IPS-18a (cell line): ENCODE results near the gene SMIM32.

Experiments used
- H3K27ac ChIP-seq: one replicate; pipeline ENCODE4 v1.5.1; 2013; ENCODE audit warnings: low read length
- H3K27me3 ChIP-seq: one replicate; pipeline ENCODE4 v1.6.1; 2013; ENCODE audit warnings: mild to moderate bottlenecking, low read length; ENCODE audit not compliant: control insufficient read depth, insufficient read depth
- H3K36me3 ChIP-seq: one replicate; pipeline ENCODE4 v1.6.1; 2013; ENCODE audit warnings: low read depth, low read length; ENCODE audit not compliant: control insufficient read depth
- H3K4me1 ChIP-seq: one replicate; pipeline ENCODE4 v1.6.1; 2013; ENCODE audit warnings: low read depth, low read length; ENCODE audit not compliant: control insufficient read depth
- H3K4me3 ChIP-seq: one replicate; pipeline ENCODE4 v1.5.1; 2013; ENCODE audit warnings: low read length
- H3K9ac ChIP-seq: one replicate; pipeline ENCODE4 v1.6.1; 2013; ENCODE audit warnings: mild to moderate bottlenecking, low read length, moderate library complexity
- H3K9me3 ChIP-seq: one replicate; pipeline ENCODE4 v1.6.1; 2013; ENCODE audit warnings: low read depth, low read length; ENCODE audit not compliant: control insufficient read depth

Gene SMIM32

DNA sequence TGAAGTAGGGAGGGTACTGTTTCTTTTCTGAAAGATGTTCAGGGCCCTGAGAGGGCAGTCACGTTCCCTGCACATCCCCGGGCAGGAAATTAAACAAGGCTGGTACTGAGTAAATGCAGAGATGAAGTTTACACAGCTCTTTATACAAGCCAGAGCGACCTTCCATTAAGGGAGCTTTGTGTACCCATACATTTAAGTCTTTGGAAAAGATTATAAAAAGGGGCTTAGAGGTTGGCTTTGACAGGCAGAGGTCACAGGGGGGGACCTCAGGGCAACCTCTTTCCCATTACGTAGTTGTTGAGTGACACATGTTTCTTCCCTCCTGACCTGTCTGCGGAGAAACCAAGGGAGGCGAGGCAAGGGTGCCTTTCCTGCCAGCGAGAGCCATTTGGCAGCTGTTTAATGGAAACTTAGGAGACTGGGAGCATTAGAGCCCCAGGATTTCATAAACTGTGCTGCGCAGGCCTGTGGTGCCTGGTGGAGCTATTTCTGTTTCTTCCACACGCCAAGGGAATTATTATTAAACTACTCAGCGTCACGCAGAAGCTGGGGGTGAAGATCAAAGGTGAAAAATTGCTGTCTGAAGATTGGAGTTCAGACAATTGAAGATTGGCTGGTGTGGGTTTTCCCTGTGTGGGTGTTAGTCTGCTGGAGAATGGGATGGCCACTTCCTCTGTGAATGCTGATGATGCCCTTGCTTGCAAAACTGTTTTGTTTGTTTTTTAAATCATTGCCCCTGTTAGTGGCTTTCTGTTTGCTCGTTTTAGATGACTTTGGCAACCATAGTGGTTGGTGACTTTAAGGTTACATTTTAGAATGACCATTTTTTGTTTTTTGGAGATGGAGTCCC is 3.2 kb upstream of the SMIM32 start:
- no peak overlapping the region for H3K27ac ChIP-seq
- H3K4me3 ChIP-seq = no peak overlapping the region
- H3K27me3 ChIP-seq = peaks cover 95% of the 10 kb centered on the region
- no peaks in the 10 kb centered on the region for H3K9me3 ChIP-seq
- H3K36me3 ChIP-seq = no peaks in the 10 kb centered on the region
- no peak overlapping the region for H3K9ac ChIP-seq
- H3K4me1 ChIP-seq = peaks cover 8% of the 10 kb centered on the region

DNA sequence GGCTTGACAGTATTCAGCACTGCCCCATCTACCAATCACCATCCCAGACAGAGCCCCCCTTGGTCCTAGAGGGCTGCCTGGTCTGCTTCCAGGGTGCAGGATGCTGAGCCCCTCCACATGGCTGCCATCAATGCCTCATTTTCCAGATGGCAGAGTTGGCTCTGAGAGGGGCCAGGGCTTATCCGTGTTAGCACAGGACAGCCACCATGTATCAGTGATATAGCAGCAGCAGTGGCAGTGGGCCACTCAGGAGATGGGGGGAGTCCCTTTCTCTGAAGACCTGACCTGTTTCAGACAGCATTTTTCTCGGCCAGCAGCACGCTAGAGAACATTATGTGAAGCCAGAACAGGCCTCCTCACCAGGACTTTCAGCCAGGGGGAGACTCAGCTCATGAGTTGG is 1.6 kb upstream of the SMIM32 start:
- Histone ChIP-seq H3K27ac (no peak overlapping the region), H3K36me3 (no peaks in the 10 kb centered on the region), H3K9ac (no peak overlapping the region), H3K27me3 (peaks cover 95% of the 10 kb centered on the region), H3K4me1 (peaks cover 8% of the 10 kb centered on the region), H3K9me3 (no peaks in the 10 kb centered on the region), H3K4me3 (no peak overlapping the region)

DNA sequence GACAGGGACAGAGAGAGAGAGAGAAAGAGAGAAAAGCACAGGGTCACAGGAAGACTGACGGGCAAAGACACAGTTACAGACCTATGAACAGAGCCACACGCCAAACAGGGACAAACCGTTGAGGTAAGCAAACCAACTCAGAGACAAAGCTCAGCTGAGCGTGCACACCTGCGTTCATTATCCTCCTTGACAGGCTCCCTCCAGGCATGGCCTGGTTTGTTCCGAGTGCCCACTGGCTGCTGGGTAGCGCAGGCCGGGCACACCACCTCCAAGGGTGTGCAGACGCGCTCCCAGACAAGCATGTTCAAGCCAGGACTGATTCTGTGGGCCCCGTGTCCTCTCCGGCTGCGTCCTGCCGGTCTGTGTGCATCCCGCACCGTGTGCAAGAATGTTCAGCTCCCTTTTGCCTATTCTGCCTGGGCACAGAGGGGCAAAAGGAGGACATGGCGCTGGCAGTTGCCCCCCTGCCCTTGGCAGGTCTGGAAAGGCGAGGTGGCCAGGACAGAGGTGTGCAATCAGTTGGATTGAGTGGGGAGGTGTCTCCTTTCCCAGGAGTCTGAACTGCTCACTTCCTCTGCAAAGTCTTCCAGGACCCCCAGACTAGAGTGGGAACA is 467 bp upstream of the SMIM32 start:
- peaks cover 8% of the 10 kb centered on the region for H3K4me1 ChIP-seq
- H3K27ac ChIP-seq = no peak overlapping the region
- H3K9me3 ChIP-seq = no peaks in the 10 kb centered on the region
- H3K27me3 ChIP-seq = peaks cover 95% of the 10 kb centered on the region
- H3K9ac ChIP-seq = no peak overlapping the region
- H3K4me3 ChIP-seq = peak overlapping the region; percentile 62
- H3K36me3 ChIP-seq = no peaks in the 10 kb centered on the region

DNA sequence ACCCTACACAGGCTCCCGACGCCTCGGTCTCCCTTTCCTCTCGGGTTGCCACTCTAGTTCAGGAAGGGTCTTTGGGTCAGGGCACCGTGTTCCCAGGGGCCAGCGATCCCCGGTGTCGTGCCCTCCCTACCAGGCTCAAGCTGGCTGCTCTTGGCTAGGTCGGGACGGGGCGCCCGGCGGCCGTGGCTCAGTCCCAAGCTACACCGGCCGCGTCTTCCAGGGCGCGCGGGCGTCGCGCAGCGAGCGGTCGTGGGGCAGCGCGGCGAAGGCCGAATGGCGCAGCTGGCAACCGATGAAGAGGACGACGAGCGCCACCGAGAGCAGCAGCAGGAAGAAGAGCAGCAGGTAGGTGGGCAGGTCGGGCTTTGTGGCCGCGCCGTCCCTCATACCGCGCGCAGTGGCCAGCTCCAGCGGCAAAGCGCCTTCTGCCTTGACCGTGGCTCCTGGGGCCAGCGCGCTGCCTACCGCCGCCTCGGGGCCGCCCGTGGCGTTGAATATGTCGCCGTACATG is 892 bp downstream of the SMIM32 start:
- Histone ChIP-seq H3K9me3 (no peaks in the 10 kb centered on the region), H3K4me3 (peak overlapping the region; percentile 62), H3K36me3 (no peaks in the 10 kb centered on the region), H3K27me3 (peaks cover 89% of the 10 kb centered on the region), H3K27ac (no peak overlapping the region), H3K9ac (peak overlapping the region; percentile 1), H3K4me1 (peaks cover 8% of the 10 kb centered on the region)

DNA sequence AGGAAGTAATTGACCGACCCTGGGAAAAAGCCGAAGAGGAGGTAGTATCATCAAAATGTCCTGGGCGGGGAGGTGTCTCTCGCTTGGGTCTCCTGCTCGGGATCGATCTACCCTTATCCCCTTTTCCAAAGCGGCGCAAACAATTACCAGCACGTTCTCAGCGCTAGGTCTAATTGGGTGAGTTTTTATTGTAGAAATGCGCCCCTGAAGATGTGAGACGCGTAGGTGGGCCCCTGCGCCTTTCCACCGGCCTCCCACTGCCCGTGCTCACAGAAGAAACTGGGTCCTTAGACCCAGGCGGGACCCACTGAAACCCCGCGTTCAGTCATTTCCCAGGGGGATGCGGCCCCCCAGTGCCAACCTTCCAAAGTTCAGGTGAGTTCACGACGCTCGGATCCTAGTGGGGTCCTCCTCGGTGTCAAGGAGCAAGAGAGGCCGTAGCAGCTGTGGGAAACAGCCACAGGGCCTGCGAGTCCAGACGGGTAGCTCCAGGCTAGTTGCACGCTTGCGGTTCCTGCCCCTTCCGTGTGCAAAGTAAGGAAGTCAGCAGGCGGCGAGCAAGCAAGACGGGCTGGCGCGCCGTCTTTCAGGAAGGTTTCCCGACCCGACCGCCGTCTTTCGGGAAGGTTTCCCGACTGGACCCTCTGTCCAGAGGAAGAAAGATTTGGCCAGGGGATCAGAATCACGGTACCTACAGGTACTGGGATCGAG is 1.5 kb downstream of the SMIM32 start:
- Histone ChIP-seq H3K27me3 (peaks cover 83% of the 10 kb centered on the region), H3K9me3 (no peaks in the 10 kb centered on the region), H3K4me1 (peaks cover 8% of the 10 kb centered on the region), H3K36me3 (no peaks in the 10 kb centered on the region), H3K4me3 (peak overlapping the region; percentile 62), H3K9ac (no peak overlapping the region), H3K27ac (no peak overlapping the region)

DNA sequence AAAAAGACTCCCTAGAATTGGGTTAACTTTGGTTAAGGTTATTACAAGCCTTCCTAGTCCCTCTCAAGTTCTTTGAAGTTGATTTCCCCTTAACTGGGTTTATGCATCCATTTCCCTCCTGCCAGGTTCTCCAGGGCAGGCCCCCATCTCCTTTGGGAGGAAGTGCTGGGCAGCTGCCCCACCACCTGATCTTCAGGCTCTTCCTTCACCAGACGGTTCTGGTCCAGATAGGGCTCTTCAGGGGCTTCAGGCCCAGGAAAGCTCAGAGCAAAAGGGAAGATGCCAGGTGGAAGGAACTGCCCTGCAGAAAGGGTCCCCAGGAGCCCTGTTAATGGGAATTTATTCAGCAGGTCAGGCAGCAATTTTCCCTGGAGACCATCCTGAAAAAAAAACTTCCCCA is 2.1 kb downstream of the SMIM32 start:
- Histone ChIP-seq H3K27me3 (peaks cover 77% of the 10 kb centered on the region), H3K36me3 (no peaks in the 10 kb centered on the region), H3K9ac (no peak overlapping the region), H3K27ac (no peak overlapping the region), H3K4me3 (no peak overlapping the region), H3K9me3 (no peaks in the 10 kb centered on the region), H3K4me1 (peaks cover 8% of the 10 kb centered on the region)

DNA sequence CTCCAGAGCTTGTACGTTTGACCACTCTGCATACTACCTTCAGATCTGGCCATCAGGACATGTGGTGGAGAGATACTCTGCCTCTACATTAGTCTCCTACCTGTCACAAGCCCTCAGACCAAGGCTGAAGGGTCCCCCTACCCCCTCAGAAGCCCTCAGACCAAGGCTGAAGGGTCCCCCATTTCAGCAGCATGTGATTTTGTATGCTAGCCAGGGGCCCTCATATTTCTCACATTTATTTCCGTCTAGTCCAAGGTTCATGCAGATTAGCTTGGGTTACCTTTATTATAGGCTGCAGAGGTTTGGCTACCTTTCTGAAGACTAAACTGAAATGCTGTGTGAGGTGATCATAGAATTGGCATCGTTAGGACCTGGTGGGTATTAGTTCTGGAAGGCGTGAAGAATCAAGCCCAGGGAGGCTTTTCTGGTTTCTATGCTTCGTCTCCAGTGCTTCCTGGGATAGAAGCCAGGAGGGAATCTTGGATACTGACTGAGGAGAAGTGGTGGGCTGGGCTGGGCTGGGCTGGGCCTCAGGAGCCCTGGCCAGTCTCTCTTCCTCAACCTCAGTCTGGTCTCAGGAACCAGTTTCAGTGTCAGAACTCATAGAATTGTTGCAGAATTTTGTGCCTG is 2.8 kb downstream of the SMIM32 start:
- no peak overlapping the region for H3K27ac ChIP-seq
- H3K9me3 ChIP-seq = no peaks in the 10 kb centered on the region
- no peak overlapping the region for H3K9ac ChIP-seq
- H3K4me1 ChIP-seq = peaks cover 8% of the 10 kb centered on the region
- peaks cover 70% of the 10 kb centered on the region for H3K27me3 ChIP-seq
- no peak overlapping the region for H3K4me3 ChIP-seq
- H3K36me3 ChIP-seq = no peaks in the 10 kb centered on the region

DNA sequence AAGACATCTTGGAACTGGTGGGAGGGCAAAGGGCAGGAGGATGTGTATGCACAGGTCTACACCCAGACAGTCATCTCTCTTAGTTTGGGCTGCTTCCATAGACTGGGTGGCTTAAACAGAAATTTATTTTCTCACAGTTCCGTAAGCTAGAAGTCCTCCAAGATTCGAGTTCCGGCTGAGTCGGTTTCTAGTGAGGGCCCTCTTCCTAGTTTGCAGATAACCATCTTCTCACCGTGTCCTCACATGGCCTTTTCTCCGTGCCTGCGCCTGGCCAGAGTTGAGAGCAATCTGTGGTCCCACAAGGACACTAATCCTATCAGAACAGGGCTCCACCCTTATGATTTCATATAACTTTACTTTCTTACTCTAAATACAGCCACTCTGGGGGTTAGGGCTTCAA is 4.1 kb downstream of the SMIM32 start:
- H3K27ac ChIP-seq = no peak overlapping the region
- no peaks in the 10 kb centered on the region for H3K9me3 ChIP-seq
- no peaks in the 10 kb centered on the region for H3K36me3 ChIP-seq
- H3K27me3 ChIP-seq = peaks cover 57% of the 10 kb centered on the region
- H3K4me1 ChIP-seq = peaks cover 8% of the 10 kb centered on the region
- no peak overlapping the region for H3K4me3 ChIP-seq
- no peak overlapping the region for H3K9ac ChIP-seq

DNA sequence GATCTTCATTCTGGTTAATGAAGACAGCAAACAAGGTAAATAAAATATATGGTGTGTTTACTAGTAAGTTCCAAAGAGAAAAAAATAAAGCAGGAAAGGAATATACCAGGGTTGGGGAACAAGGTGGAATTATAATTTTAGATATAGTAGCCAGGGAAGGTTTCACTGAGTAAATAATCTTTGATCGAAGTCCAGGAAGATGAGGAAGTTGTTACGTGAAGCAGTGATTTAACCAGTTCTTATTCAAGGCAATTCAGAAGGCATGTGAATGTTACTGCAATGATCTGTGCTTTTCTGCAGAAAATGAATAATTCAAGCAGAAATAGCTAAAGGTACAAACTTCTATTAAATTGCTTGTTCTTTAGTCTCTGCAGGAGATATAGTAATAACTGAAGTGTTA is 6.2 kb downstream of the SMIM32 start:
- Histone ChIP-seq H3K4me3 (no peak overlapping the region), H3K4me1 (peaks cover 4% of the 10 kb centered on the region), H3K9me3 (no peaks in the 10 kb centered on the region), H3K27ac (no peak overlapping the region), H3K9ac (no peak overlapping the region), H3K36me3 (no peaks in the 10 kb centered on the region), H3K27me3 (peaks cover 36% of the 10 kb centered on the region)

DNA sequence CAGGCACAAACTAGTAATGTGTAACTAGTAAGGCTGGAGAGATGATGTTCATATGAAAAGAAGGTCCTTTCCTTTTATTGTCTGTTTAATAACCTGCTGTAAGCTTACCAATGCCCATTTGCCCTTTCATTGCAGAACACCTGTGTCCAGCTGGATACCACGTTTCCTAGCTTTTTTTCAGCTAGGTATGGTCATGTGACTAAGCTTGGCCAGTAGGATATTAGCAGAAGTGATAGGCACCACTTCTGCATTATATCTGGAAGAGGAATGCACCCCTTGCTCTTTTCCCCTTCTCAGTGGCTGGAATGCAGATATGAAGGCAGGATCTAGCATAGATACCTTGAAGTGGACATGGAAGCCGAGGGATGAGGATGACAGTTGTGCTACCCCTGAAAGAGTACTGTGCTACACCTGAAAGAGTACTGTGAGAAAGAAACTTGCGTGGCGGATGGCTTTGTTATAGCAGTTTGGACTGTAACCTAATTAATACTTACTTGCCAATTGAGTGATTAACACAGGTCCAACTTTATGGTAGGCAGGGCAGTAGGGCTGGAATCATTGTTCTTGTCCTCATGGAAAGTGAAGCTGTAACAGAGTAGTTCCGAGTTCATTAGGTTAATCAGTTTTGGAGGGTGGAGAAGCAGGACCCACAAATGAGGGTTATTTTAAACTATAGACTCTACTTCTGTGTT is 6.8 kb downstream of the SMIM32 start:
- H3K4me3 ChIP-seq = no peak overlapping the region
- H3K4me1 ChIP-seq = no peaks in the 10 kb centered on the region
- H3K9ac ChIP-seq = no peak overlapping the region
- H3K9me3 ChIP-seq = no peaks in the 10 kb centered on the region
- H3K27ac ChIP-seq = no peak overlapping the region
- no peaks in the 10 kb centered on the region for H3K36me3 ChIP-seq
- H3K27me3 ChIP-seq = peaks cover 29% of the 10 kb centered on the region

DNA sequence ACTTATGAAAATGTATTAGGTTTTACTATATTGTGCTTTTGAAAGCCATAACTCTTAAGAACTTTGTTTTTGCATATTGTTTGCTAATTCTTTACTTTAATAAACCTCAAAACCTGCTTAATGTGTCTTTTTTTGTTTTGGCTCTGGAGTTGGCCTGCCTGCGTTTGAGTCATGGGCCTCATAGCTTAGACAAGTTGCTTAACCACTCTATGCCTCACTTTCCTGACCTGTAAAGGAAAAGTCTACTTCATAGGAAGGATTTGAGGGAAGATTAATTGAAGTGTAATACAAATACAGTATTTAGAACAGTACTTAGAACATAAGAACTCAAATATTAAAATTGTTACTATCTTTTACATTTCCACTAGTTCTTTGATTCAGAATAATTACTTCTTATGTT is 10.3 kb downstream of the SMIM32 start:
- H3K4me3 ChIP-seq = no peak overlapping the region
- no peaks in the 10 kb centered on the region for H3K4me1 ChIP-seq
- peaks cover 17% of the 10 kb centered on the region for H3K36me3 ChIP-seq
- no peak overlapping the region for H3K9ac ChIP-seq
- H3K27ac ChIP-seq = no peak overlapping the region
- no peaks in the 10 kb centered on the region for H3K27me3 ChIP-seq
- H3K9me3 ChIP-seq = no peaks in the 10 kb centered on the region
